Left ventricle myocardium inferior (tissue), 1 donor: ENCODE results near the gene ACOX2. TPM values are rescaled to one million over a fixed set of nuclear protein-coding genes. Genes with fewer than 3 reads are reported as not detected.

ENCODE experiments used
- DNase-seq: peaks from one replicate; pipeline ENCODE4 v3.0.0-alpha.2; 2020
- H3K27ac ChIP-seq: fragments of 200-600 bp; replicated peaks from 2 replicates; pipeline ENCODE4 v1.8.0; 2021
- H3K27me3 ChIP-seq: fragments of 200-600 bp; 2 replicates; pipeline ENCODE4 v1.8.0; 2021; ENCODE audit warnings: low read depth
- H3K36me3 ChIP-seq: fragments of 200-600 bp; 2 replicates; pipeline ENCODE4 v1.8.0; 2021
- H3K4me1 ChIP-seq: fragments of 200-600 bp; 2 replicates; pipeline ENCODE4 v1.8.0; 2021
- H3K4me3 ChIP-seq: fragments of 200-600 bp; 2 replicates; pipeline ENCODE4 v1.8.0; 2021; ENCODE audit warnings: mild to moderate bottlenecking, moderate library complexity
- H3K9me3 ChIP-seq: fragments of 200-600 bp; replicated peaks from 2 replicates; pipeline ENCODE4 v1.8.0; 2021
- intact Hi-C: fragments of 100-400 bp; cut with micrococcal nuclease; formaldehyde crosslinking; loops from one replicate; pipeline ENCODE4 v1.11.0; 2022
- total RNA-seq: library from RNA; stranded (reverse); fragmentation: NEBNext Ultra II Directional; extraction: Animal tissue kit (Norgen Biotek cat#: 25700); gene quantifications from one replicate; pipeline ENCODE4 v1.2.1, GENCODE V29; 2021
- TF ChIP-seq, protein P1 (sequence below): fragments of 200-600 bp; IDR thresholded peaks from 2 replicates; pipeline ENCODE4 v1.8.0; 2021; ENCODE audit warnings: antibody characterized with exemption, mild to moderate bottlenecking, borderline replicate concordance
- donor health status: DM: no; HTN: yes; CAD: no; lungs with severe emphysema.

ACOX2 gene
- total RNA-seq, 1 donor from 2014 or later, result 37.2 TPM

DNA sequence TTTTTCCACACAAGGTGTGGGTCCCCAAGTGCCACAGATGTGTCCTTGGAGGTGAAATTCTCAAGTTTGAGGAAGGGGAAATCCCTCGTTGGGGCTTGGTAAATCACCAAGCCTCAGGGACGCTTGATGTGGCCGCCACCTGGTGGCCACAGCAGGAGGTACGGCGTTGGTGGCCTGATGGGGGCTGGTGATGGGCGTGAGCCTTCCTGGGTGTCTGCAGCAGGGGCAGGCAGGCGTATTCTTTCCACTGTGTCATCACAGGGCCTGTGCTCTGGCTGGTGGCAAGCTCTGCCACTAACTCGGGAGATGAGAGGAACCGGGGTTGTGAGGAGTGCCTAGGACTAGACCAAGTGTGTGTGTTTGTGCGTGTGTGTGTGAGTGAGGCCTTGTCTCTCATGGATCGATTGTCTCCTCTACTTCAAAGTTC is 4.2 kb downstream of the ACOX2 start:
- H3K27me3 ChIP-seq, result no peaks in the 10 kb centered on the region
- H3K4me3 ChIP-seq, result no peak overlapping the region
- peaks cover 53% of the 10 kb centered on the region for H3K4me1 ChIP-seq
- no peaks in the 10 kb centered on the region for H3K9me3 ChIP-seq
- TF ChIP-seq, protein P1, sequence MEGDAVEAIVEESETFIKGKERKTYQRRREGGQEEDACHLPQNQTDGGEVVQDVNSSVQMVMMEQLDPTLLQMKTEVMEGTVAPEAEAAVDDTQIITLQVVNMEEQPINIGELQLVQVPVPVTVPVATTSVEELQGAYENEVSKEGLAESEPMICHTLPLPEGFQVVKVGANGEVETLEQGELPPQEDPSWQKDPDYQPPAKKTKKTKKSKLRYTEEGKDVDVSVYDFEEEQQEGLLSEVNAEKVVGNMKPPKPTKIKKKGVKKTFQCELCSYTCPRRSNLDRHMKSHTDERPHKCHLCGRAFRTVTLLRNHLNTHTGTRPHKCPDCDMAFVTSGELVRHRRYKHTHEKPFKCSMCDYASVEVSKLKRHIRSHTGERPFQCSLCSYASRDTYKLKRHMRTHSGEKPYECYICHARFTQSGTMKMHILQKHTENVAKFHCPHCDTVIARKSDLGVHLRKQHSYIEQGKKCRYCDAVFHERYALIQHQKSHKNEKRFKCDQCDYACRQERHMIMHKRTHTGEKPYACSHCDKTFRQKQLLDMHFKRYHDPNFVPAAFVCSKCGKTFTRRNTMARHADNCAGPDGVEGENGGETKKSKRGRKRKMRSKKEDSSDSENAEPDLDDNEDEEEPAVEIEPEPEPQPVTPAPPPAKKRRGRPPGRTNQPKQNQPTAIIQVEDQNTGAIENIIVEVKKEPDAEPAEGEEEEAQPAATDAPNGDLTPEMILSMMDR, result peak; percentile 93
- peak; percentile 68 for DNase-seq
- H3K27ac ChIP-seq, result no peak overlapping the region
- intact Hi-C loops, result no loop called here
- H3K36me3 ChIP-seq, result peaks cover 65% of the 10 kb centered on the region

- Histone ChIP-seq H3K27me3 (no peaks in the 10 kb centered on the region), H3K36me3 (peaks cover 74% of the 10 kb centered on the region), H3K9me3 (no peaks in the 10 kb centered on the region), H3K4me1 (peaks cover 44% of the 10 kb centered on the region), H3K4me3 (no peak overlapping the region), H3K27ac (no peak overlapping the region)
- TF ChIP-seq, protein P1, result no peak
- DNase-seq, result no peak
- intact Hi-C loops, result no loop called here
These were observed 5.0 kb downstream of the ACOX2 start for GRCh38 chr3:58531956-58532355.

DNA sequence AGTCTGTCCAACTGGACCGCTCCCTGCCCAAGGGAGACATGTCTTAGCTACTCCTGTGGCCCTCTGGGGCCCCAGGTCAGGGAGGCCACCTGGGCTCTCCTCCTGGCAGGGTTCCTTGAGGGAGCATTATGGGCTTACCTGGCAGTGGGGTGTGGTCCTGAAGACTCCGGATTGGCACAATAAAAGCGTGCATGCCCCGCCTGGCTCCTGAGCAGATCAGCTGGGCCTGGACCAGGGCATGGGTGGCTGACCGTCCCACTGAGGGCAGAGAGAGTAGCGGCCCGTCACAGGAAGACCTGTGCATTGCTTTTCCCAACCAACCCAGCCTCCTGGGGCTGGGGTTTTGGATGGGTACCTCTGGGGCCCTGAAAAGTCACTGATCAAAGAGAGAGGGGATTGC is 5.4 kb downstream of the ACOX2 start:
- TF ChIP-seq, protein P1, result no peak
- DNase-seq, result no peak
- Histone ChIP-seq H3K4me1 (peaks cover 40% of the 10 kb centered on the region), H3K27me3 (no peaks in the 10 kb centered on the region), H3K36me3 (peaks cover 78% of the 10 kb centered on the region), H3K9me3 (no peaks in the 10 kb centered on the region), H3K27ac (no peak overlapping the region), H3K4me3 (no peak overlapping the region)
- intact Hi-C loops, result no loop called here

- H3K36me3 ChIP-seq, result peaks cover 89% of the 10 kb centered on the region
- H3K4me1 ChIP-seq, result peaks cover 29% of the 10 kb centered on the region
- no peak overlapping the region for H3K27ac ChIP-seq
- DNase-seq, result no peak
- H3K9me3 ChIP-seq, result no peaks in the 10 kb centered on the region
- no peak overlapping the region for H3K4me3 ChIP-seq
- H3K27me3 ChIP-seq, result no peaks in the 10 kb centered on the region
- TF ChIP-seq, protein P1, result no peak
- intact Hi-C loops, result no loop called here
These were observed 6.6 kb downstream of the ACOX2 start for GRCh38 chr3:58530354-58530865.

GRCh38 chr3:58529516-58530353 is 7.3 kb downstream of the ACOX2 start:
- TF ChIP-seq, protein P1, result no peak
- H3K36me3 ChIP-seq, result peaks cover 93% of the 10 kb centered on the region
- no peak overlapping the region for H3K4me3 ChIP-seq
- H3K27ac ChIP-seq, result no peak overlapping the region
- H3K4me1 ChIP-seq, result peaks cover 23% of the 10 kb centered on the region
- H3K9me3 ChIP-seq, result no peaks in the 10 kb centered on the region
- intact Hi-C loops, result no loop called here
- H3K27me3 ChIP-seq, result no peaks in the 10 kb centered on the region
- DNase-seq, result no peak
